ENCODE data around the gene POLR1A. TPM values are rescaled to one million over a fixed set of nuclear protein-coding genes. Genes with fewer than 3 reads are reported as not detected.
A peak's percentile ranks its signal among the peaks of the same experiment; 100 is the strongest.

The POLR1A gene
- total RNA-seq, 1 donor = 17.4 TPM

GRCh38 chr2:86081724-86082123 lies 24.0 kb downstream of the POLR1A start:
- Histone ChIP-seq H4K20me1 (ENCODE audit: insufficient read depth, low read length) (peaks cover 8% of the 10 kb centered on the region), H2AFZ (ENCODE audit: low read length) (no peak overlapping the region), H3K27ac (ENCODE audit: low read depth, low read length) (no peak overlapping the region), H3K4me1 (ENCODE audit: insufficient read depth, low read length) (no peaks in the 10 kb centered on the region), H3K9me3 (ENCODE audit: low read depth, low read length) (no peaks in the 10 kb centered on the region), H3K27me3 (ENCODE audit: insufficient read depth, low read length) (no peaks in the 10 kb centered on the region), H3K4me2 (ENCODE audit: insufficient read depth, low read length) (no peak overlapping the region), H3K36me3 (ENCODE audit: insufficient read depth, low read length) (peaks cover 59% of the 10 kb centered on the region), H3K4me3 (ENCODE audit: insufficient read depth, low read length) (no peak overlapping the region), H3K79me2 (ENCODE audit: insufficient read depth, low read length) (no peaks in the 10 kb centered on the region)
- no peak for DNase-seq (ENCODE audit: insufficient read length, low spot score, missing footprints)
- TF ChIP-seq CTCF (IDR thresholded peaks at IDR 0.05; ENCODE audit: extremely low read depth, low read depth, low read length) = no peak

- H4K20me1 ChIP-seq (ENCODE audit: insufficient read depth, low read length) = peaks cover 8% of the 10 kb centered on the region
- no peak overlapping the region for H3K4me2 ChIP-seq (ENCODE audit: insufficient read depth, low read length)
- peaks cover 51% of the 10 kb centered on the region for H3K36me3 ChIP-seq (ENCODE audit: insufficient read depth, low read length)
- no peaks in the 10 kb centered on the region for H3K4me1 ChIP-seq (ENCODE audit: insufficient read depth, low read length)
- peak; percentile 78 for DNase-seq (ENCODE audit: insufficient read length, low spot score, missing footprints)
- H3K27ac ChIP-seq (ENCODE audit: low read depth, low read length) = no peak overlapping the region
- no peak overlapping the region for H3K4me3 ChIP-seq (ENCODE audit: insufficient read depth, low read length)
- peak; percentile 83 for TF ChIP-seq CTCF (IDR thresholded peaks at IDR 0.05; ENCODE audit: extremely low read depth, low read depth, low read length)
- no peaks in the 10 kb centered on the region for H3K79me2 ChIP-seq (ENCODE audit: insufficient read depth, low read length)
- H3K27me3 ChIP-seq (ENCODE audit: insufficient read depth, low read length) = no peaks in the 10 kb centered on the region
- no peak overlapping the region for H2AFZ ChIP-seq (ENCODE audit: low read length)
- no peaks in the 10 kb centered on the region for H3K9me3 ChIP-seq (ENCODE audit: low read depth, low read length)
Measured at GRCh38 chr2:86079981-86080911, 25.4 kb downstream of the POLR1A start.

- no peaks in the 10 kb centered on the region for H3K4me1 ChIP-seq (ENCODE audit: insufficient read depth, low read length)
- no peak overlapping the region for H2AFZ ChIP-seq (ENCODE audit: low read length)
- H3K27me3 ChIP-seq (ENCODE audit: insufficient read depth, low read length) = no peaks in the 10 kb centered on the region
- no peaks in the 10 kb centered on the region for H3K79me2 ChIP-seq (ENCODE audit: insufficient read depth, low read length)
- H3K4me3 ChIP-seq (ENCODE audit: insufficient read depth, low read length) = no peak overlapping the region
- H3K4me2 ChIP-seq (ENCODE audit: insufficient read depth, low read length) = no peak overlapping the region
- H3K27ac ChIP-seq (ENCODE audit: low read depth, low read length) = no peak overlapping the region
- H4K20me1 ChIP-seq (ENCODE audit: insufficient read depth, low read length) = peaks cover 8% of the 10 kb centered on the region
- H3K36me3 ChIP-seq (ENCODE audit: insufficient read depth, low read length) = peaks cover 56% of the 10 kb centered on the region
- DNase-seq (ENCODE audit: insufficient read length, low spot score, missing footprints) = no peak
- peak; percentile 69 for TF ChIP-seq CTCF (IDR thresholded peaks at IDR 0.05; ENCODE audit: extremely low read depth, low read depth, low read length)
- no peaks in the 10 kb centered on the region for H3K9me3 ChIP-seq (ENCODE audit: low read depth, low read length)
Measured at GRCh38 chr2:86078774-86079545, 26.7 kb downstream of the POLR1A start.

GRCh38 chr2:86075886-86076285 lies 29.8 kb downstream of the POLR1A start:
- no peak for TF ChIP-seq CTCF (IDR thresholded peaks at IDR 0.05; ENCODE audit: extremely low read depth, low read depth, low read length)

More at GRCh38 chr2:86075886-86076285, 29.8 kb downstream of the POLR1A start:
- Histone ChIP-seq H3K4me1 (ENCODE audit: insufficient read depth, low read length) (peaks cover 18% of the 10 kb centered on the region), H3K4me2 (ENCODE audit: insufficient read depth, low read length) (no peak overlapping the region), H3K27me3 (ENCODE audit: insufficient read depth, low read length) (no peaks in the 10 kb centered on the region), H3K27ac (ENCODE audit: low read depth, low read length) (no peak overlapping the region), H2AFZ (ENCODE audit: low read length) (no peak overlapping the region), H3K79me2 (ENCODE audit: insufficient read depth, low read length) (no peaks in the 10 kb centered on the region), H3K36me3 (ENCODE audit: insufficient read depth, low read length) (peaks cover 59% of the 10 kb centered on the region), H3K4me3 (ENCODE audit: insufficient read depth, low read length) (no peak overlapping the region), H3K9me3 (ENCODE audit: low read depth, low read length) (no peaks in the 10 kb centered on the region), H4K20me1 (ENCODE audit: insufficient read depth, low read length) (peaks cover 8% of the 10 kb centered on the region)
- no peak for DNase-seq (ENCODE audit: insufficient read length, low spot score, missing footprints)
